Liver (tissue), 9 donors: ENCODE data around the gene SLN. TPM values are rescaled to one million over a fixed set of nuclear protein-coding genes. Genes with fewer than 3 reads are reported as not detected.

Experiments
- DNase-seq: peaks from one replicate; pipeline ENCODE4 v3.0.0-alpha.2; 2017; ENCODE audit warnings: low spot score
- H3K27ac ChIP-seq, 2 donors: one replicate each; pipeline ENCODE4 v1.7.0; 2013; ENCODE audit warnings: inconsistent platforms in 2 of 2, low read length in 2 of 2, control low read depth in 1 of 2, low read depth in 1 of 2, mild to moderate bottlenecking in 1 of 2
- H3K27me3 ChIP-seq, 4 donors: one replicate each; pipeline versions ENCODE4 v1.6.1 to v1.7.0; 2013; ENCODE audit warnings: low read length in 3 of 4, inconsistent platforms in 1 of 4, mild to moderate bottlenecking in 1 of 4, moderate library complexity in 1 of 4; ENCODE audit not compliant: control insufficient read depth in 4 of 4, insufficient read depth in 4 of 4
- H3K36me3 ChIP-seq, 4 donors: one replicate each; pipeline versions ENCODE4 v1.6.1 to v1.7.0; 2013; ENCODE audit warnings: low read length in 3 of 4, mild to moderate bottlenecking in 3 of 4, low read depth in 1 of 4, moderate library complexity in 1 of 4; ENCODE audit not compliant: control insufficient read depth in 4 of 4, insufficient read depth in 3 of 4
- H3K4me1 ChIP-seq, 4 donors: one replicate each; pipeline versions ENCODE4 v1.6.1 to v1.7.0; 2013; ENCODE audit warnings: low read length in 3 of 4, mild to moderate bottlenecking in 3 of 4, moderate library complexity in 1 of 4; ENCODE audit not compliant: control insufficient read depth in 4 of 4, insufficient read depth in 4 of 4
- H3K4me3 ChIP-seq, 3 donors: one replicate each; pipeline versions ENCODE4 v1.6.1 to v1.7.0; 2013; ENCODE audit warnings: low read length in 3 of 3, control low read depth in 1 of 3, low read depth in 1 of 3, mild to moderate bottlenecking in 1 of 3
- H3K9ac ChIP-seq, 2 donors: one replicate each; pipeline ENCODE4 v1.7.0; 2013; ENCODE audit warnings: low read length in 2 of 2, mild to moderate bottlenecking in 2 of 2, moderate library complexity in 2 of 2, control low read depth in 1 of 2, low read depth in 1 of 2
- H3K9me3 ChIP-seq, 4 donors: one replicate each; pipeline versions ENCODE4 v1.6.1 to v1.7.0; 2013; ENCODE audit warnings: low read length in 3 of 4; ENCODE audit not compliant: control insufficient read depth in 4 of 4
- ATF3 ChIP-seq: IDR thresholded peaks from 2 replicates; pipeline ENCODE4 v1.6.1; 2016; ENCODE audit warnings: antibody characterized with exemption
- EGR1 ChIP-seq, 2 donors: IDR thresholded peaks; 2 replicates each; pipeline ENCODE4 v1.6.1; 2016 to 2018; ENCODE audit warnings: antibody characterized with exemption in 2 of 2, low read depth in 2 of 2
- HNF4G ChIP-seq: IDR thresholded peaks from 2 replicates; pipeline ENCODE4 v1.6.1; 2016; ENCODE audit warnings: antibody characterized with exemption
- NR2F2 ChIP-seq: IDR thresholded peaks from 2 replicates; pipeline ENCODE4 v1.6.1; 2016; ENCODE audit warnings: antibody characterized with exemption
- RAD21 ChIP-seq, 2 donors: IDR thresholded peaks; 2 replicates each; pipeline ENCODE4 v1.6.1; 2016; ENCODE audit warnings: antibody characterized with exemption in 2 of 2, mild to moderate bottlenecking in 2 of 2
- RXRA ChIP-seq, 2 donors: IDR thresholded peaks; 2 replicates each; pipeline ENCODE4 v1.6.1; 2017 to 2018; ENCODE audit warnings: antibody characterized with exemption in 2 of 2, mild to moderate bottlenecking in 1 of 2
- TAF1 ChIP-seq: conservative IDR thresholded peaks from 2 replicates; pipeline ENCODE4 v1.6.1; 2016; ENCODE audit warnings: antibody characterized with exemption, mild to moderate bottlenecking
- YY1 ChIP-seq: IDR thresholded peaks from 2 replicates; pipeline ENCODE4 v1.6.1; 2016; ENCODE audit warnings: antibody characterized with exemption, mild to moderate bottlenecking
- WGBS: extraction: QIAGEN DNeasy Blood & Tissue Kit; methylation state at CpG from one replicate; pipeline ENCODE4 v1.1.7; 2013; 5-methylcytosine and 5-hydroxymethylcytosine counted together
- polyA plus RNA-seq, 2 donors: library from polyadenylated mRNA; stranded (reverse) in 1 of 2; unstranded in 1 of 2; fragments of 200-250 nt in 1 of 2; fragments of >200 nt in 1 of 2; fragmentation: Nextera tagmentation in 1 of 2; extraction: Ambion mirVana in 1 of 2; gene quantifications; one replicate each; pipeline versions ENCODE4 v1.2.1 to v1.2.3, GENCODE V29; 2013 to 2015
- total RNA-seq, 2 donors: library from RNA; depleted of rRNA; stranded (reverse); fragments of >200 nt; gene quantifications; one replicate each; pipeline ENCODE4 v1.2.3, GENCODE V29; 2014
- TF ChIP-seq, protein P1 (sequence below): IDR thresholded peaks from 2 replicates; pipeline ENCODE4 v1.6.1; 2016; ENCODE audit warnings: antibody characterized with exemption
- TF ChIP-seq, protein P2 (sequence below): IDR thresholded peaks from 2 replicates; pipeline ENCODE4 v1.6.1; 2016; ENCODE audit warnings: antibody characterized with exemption, mild to moderate bottlenecking
- TF ChIP-seq, protein P3 (sequence below): IDR thresholded peaks from 2 replicates; pipeline ENCODE4 v1.6.1; 2016; ENCODE audit warnings: antibody characterized with exemption
- donor health status: healthy.
- donor health status: healthy.
- donor health status: healthy.
- donor health status: healthy.
- donor health status: healthy.

SLN gene
- total and polyA plus RNA-seq, 4 donors = not detected

GRCh38 chr11:107682171-107682570 is 29.7 kb downstream of the SLN start:
- Histone ChIP-seq H3K9me3 (no peaks in the 10 kb centered on the region), H3K27me3 (no peaks in the 10 kb centered on the region), H3K4me3 (no peak overlapping the region), H3K27ac (no peak overlapping the region), H3K9ac (no peak overlapping the region), H3K36me3 (no peaks in the 10 kb centered on the region), H3K4me1 (no peaks in the 10 kb centered on the region)
- TF ChIP-seq RAD21 (IDR thresholded peaks at IDR 0.05) (no peak), ATF3 (no peak), YY1 (no peak), TAF1 (no peak), RXRA (IDR thresholded peaks at IDR 0.05) (no peak), EGR1 (IDR thresholded peaks at IDR 0.05; ENCODE audit: low read depth in 2 of 2) (no peak)
- TF ChIP-seq, protein P1, sequence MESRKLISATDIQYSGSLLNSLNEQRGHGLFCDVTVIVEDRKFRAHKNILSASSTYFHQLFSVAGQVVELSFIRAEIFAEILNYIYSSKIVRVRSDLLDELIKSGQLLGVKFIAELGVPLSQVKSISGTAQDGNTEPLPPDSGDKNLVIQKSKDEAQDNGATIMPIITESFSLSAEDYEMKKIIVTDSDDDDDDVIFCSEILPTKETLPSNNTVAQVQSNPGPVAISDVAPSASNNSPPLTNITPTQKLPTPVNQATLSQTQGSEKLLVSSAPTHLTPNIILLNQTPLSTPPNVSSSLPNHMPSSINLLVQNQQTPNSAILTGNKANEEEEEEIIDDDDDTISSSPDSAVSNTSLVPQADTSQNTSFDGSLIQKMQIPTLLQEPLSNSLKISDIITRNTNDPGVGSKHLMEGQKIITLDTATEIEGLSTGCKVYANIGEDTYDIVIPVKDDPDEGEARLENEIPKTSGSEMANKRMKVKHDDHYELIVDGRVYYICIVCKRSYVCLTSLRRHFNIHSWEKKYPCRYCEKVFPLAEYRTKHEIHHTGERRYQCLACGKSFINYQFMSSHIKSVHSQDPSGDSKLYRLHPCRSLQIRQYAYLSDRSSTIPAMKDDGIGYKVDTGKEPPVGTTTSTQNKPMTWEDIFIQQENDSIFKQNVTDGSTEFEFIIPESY = no peak
- TF ChIP-seq, protein P2, sequence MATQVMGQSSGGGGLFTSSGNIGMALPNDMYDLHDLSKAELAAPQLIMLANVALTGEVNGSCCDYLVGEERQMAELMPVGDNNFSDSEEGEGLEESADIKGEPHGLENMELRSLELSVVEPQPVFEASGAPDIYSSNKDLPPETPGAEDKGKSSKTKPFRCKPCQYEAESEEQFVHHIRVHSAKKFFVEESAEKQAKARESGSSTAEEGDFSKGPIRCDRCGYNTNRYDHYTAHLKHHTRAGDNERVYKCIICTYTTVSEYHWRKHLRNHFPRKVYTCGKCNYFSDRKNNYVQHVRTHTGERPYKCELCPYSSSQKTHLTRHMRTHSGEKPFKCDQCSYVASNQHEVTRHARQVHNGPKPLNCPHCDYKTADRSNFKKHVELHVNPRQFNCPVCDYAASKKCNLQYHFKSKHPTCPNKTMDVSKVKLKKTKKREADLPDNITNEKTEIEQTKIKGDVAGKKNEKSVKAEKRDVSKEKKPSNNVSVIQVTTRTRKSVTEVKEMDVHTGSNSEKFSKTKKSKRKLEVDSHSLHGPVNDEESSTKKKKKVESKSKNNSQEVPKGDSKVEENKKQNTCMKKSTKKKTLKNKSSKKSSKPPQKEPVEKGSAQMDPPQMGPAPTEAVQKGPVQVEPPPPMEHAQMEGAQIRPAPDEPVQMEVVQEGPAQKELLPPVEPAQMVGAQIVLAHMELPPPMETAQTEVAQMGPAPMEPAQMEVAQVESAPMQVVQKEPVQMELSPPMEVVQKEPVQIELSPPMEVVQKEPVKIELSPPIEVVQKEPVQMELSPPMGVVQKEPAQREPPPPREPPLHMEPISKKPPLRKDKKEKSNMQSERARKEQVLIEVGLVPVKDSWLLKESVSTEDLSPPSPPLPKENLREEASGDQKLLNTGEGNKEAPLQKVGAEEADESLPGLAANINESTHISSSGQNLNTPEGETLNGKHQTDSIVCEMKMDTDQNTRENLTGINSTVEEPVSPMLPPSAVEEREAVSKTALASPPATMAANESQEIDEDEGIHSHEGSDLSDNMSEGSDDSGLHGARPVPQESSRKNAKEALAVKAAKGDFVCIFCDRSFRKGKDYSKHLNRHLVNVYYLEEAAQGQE = no peak
- 73% methylated on average over 4 of the region's 4 CpGs for WGBS
- no peak for DNase-seq

GRCh38 chr11:107679255-107680024 is 32.4 kb downstream of the SLN start:
- H3K36me3 ChIP-seq = no peaks in the 10 kb centered on the region
- no peaks in the 10 kb centered on the region for H3K4me1 ChIP-seq
- H3K9me3 ChIP-seq = no peaks in the 10 kb centered on the region
- DNase-seq = no peak
- no peak overlapping the region for H3K27ac ChIP-seq
- H3K27me3 ChIP-seq = no peaks in the 10 kb centered on the region
- no peak overlapping the region for H3K9ac ChIP-seq
- no peak overlapping the region for H3K4me3 ChIP-seq
- TF ChIP-seq, protein P1 = no peak
- no peak for TF ChIP-seq HNF4G
- TF ChIP-seq, protein P3, sequence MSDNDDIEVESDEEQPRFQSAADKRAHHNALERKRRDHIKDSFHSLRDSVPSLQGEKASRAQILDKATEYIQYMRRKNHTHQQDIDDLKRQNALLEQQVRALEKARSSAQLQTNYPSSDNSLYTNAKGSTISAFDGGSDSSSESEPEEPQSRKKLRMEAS = no peak
- no peak for TF ChIP-seq YY1
- TF ChIP-seq RAD21 (IDR thresholded peaks at IDR 0.05) = no peak
- TF ChIP-seq NR2F2 = no peak
- 78% methylated on average over 4 of the region's 4 CpGs for WGBS
